Smooth muscle cell (in vitro differentiated cells): ENCODE measurements around the gene XIRP1. TPM values are rescaled to one million over a fixed set of nuclear protein-coding genes. Genes with fewer than 3 reads are reported as not detected.

Source experiments
- DNase-seq: peaks from one replicate; lab custom pipeline; 2025; ENCODE audit not compliant: unreplicated experiment; lab: John Stamatoyannopoulos, UW
- H2AFZ ChIP-seq: fragments of 200-600 bp; sonication (generic); 2 replicates; pipeline ENCODE4 v1.6.0; 2016; ENCODE audit warnings: antibody characterized with exemption, low read depth, mild to moderate bottlenecking
- H3F3A ChIP-seq: fragments of 200-600 bp; sonication (generic); 2 replicates; pipeline ENCODE4 v1.6.0; 2017; ENCODE audit warnings: antibody characterized with exemption, low read depth
- H3K27ac ChIP-seq: fragments of 200-600 bp; sonication (generic); 2 replicates; pipeline ENCODE4 v1.5.1; 2016; ENCODE audit warnings: low read depth, mild to moderate bottlenecking
- H3K27me3 ChIP-seq: fragments of 200-600 bp; sonication (generic); 2 replicates; pipeline ENCODE4 v1.6.1; 2016; ENCODE audit warnings: low read depth, mild to moderate bottlenecking
- H3K36me3 ChIP-seq: fragments of 200-600 bp; sonication (generic); 2 replicates; pipeline ENCODE4 v1.5.1; 2016; ENCODE audit warnings: low read depth
- H3K4me1 ChIP-seq: fragments of 200-600 bp; sonication (generic); 2 replicates; pipeline ENCODE4 v1.5.1; 2016; ENCODE audit warnings: low read depth
- H3K4me2 ChIP-seq: fragments of 200-600 bp; sonication (generic); 2 replicates; pipeline ENCODE4 v1.6.0; 2016; ENCODE audit warnings: mild to moderate bottlenecking
- H3K4me3 ChIP-seq: fragments of 200-600 bp; sonication (generic); 2 replicates; pipeline ENCODE4 v1.5.1; 2016; ENCODE audit warnings: mild to moderate bottlenecking
- H3K79me2 ChIP-seq: fragments of 200-600 bp; sonication (generic); 2 replicates; pipeline ENCODE4 v1.6.0; 2016; ENCODE audit warnings: low read depth, mild to moderate bottlenecking
- H3K9ac ChIP-seq: fragments of 200-600 bp; sonication (generic); 2 replicates; pipeline ENCODE4 v1.6.0; 2016; ENCODE audit warnings: low read depth
- H3K9me3 ChIP-seq: fragments of 200-600 bp; sonication (generic); replicated peaks from 2 replicates; pipeline ENCODE4 v1.5.1; 2016; ENCODE audit warnings: low read depth
- H4K20me1 ChIP-seq: fragments of 200-600 bp; sonication (generic); 2 replicates; pipeline ENCODE4 v1.6.0; 2016; ENCODE audit warnings: low read depth
- CTCF ChIP-seq: fragments of 200-600 bp; sonication (generic); IDR thresholded peaks from 2 replicates; pipeline ENCODE4 v1.5.1; 2017; ENCODE audit warnings: borderline replicate concordance, mild to moderate bottlenecking, antibody characterized with exemption; ENCODE audit not compliant: insufficient read depth, poor library complexity, severe bottlenecking
- WGBS: methylation state at CpG from one replicate; pipeline ENCODE4 v1.1.7; 2016; ENCODE audit warnings: low lambda C conversion rate; 5-methylcytosine and 5-hydroxymethylcytosine counted together
- polyA plus RNA-seq: library from polyadenylated mRNA; unstranded; fragments of >200 nt; fragmentation: Nextera tagmentation; extraction: Ambion mirVana; gene quantifications from 2 replicates; pipeline ENCODE4 v1.2.1, GENCODE V29; 2016
- total RNA-seq: library from RNA; depleted of rRNA; stranded (reverse); fragments of >200 nt; gene quantifications from 2 replicates; pipeline ENCODE4 v1.2.3, GENCODE V29; 2014

XIRP1 gene
- total and polyA plus RNA-seq, 2 experiments from 2014 or later: 0.13 to 0.75 TPM

GRCh38 chr3:39144748-39145380 lies 47.5 kb downstream of the XIRP1 start:
- WGBS: 97% methylated on average over 21 of the region's 23 CpGs
- H3K27me3 ChIP-seq: no peaks in the 10 kb centered on the region
- H3K9ac ChIP-seq: no peak overlapping the region
- peaks cover 82% of the 10 kb centered on the region for H3K79me2 ChIP-seq
- H3K4me1 ChIP-seq: peaks cover 31% of the 10 kb centered on the region
- H3K36me3 ChIP-seq: peaks cover 22% of the 10 kb centered on the region
- no peak for DNase-seq
- peaks cover 65% of the 10 kb centered on the region for H3F3A ChIP-seq
- no peak overlapping the region for H3K4me2 ChIP-seq
- TF ChIP-seq CTCF: no peak
- H2AFZ ChIP-seq: no peak overlapping the region
- H4K20me1 ChIP-seq: peaks cover 100% of the 10 kb centered on the region
- H3K9me3 ChIP-seq: no peaks in the 10 kb centered on the region
- peak overlapping the region; percentile 97 for H3K27ac ChIP-seq
- H3K4me3 ChIP-seq: no peak overlapping the region

DNA sequence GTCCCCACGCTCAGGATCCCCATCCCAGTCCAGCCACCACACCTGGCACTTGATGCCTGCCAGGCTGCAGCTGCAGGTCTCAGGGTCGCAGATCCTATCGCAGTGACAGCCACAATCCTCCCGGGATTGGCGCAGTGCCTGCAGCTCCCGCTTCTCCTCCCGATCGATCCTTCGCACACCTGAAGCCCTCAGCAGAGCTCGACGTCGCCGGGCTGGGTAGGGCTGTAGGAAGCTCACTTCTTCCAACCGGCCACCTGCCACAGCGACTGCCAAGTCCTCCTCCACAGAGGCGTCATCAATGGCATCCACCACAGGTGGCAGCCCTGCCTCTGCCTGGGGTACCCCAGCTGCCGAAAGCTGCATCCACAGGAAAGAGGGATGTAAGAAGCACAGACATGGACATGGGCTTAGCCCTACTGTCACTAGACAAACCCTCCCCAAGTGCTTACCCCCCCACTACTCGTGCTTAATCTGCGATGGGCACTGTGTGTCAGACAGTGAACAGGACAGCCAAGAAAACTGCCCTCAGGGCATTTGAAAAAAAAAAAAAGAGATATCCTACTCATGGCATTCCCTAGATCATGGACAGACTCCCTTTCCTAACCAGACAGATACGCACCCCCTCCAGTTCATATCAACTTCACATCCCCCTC lies 48.2 kb downstream of the XIRP1 start:
- DNase-seq: no peak
- peaks cover 76% of the 10 kb centered on the region for H3K79me2 ChIP-seq
- 94% methylated on average over 20 of the region's 20 CpGs for WGBS
- peaks cover 100% of the 10 kb centered on the region for H4K20me1 ChIP-seq
- H3K27ac ChIP-seq: no peak overlapping the region
- H3K9me3 ChIP-seq: no peaks in the 10 kb centered on the region
- no peak overlapping the region for H3K4me3 ChIP-seq
- no peaks in the 10 kb centered on the region for H3K27me3 ChIP-seq
- H3K36me3 ChIP-seq: peaks cover 22% of the 10 kb centered on the region
- peaks cover 67% of the 10 kb centered on the region for H3F3A ChIP-seq
- no peak overlapping the region for H2AFZ ChIP-seq
- H3K4me1 ChIP-seq: peaks cover 26% of the 10 kb centered on the region
- no peak overlapping the region for H3K9ac ChIP-seq
- H3K4me2 ChIP-seq: no peak overlapping the region
- no peak for TF ChIP-seq CTCF

GRCh38 chr3:39143051-39143885 lies 49.1 kb downstream of the XIRP1 start:
- peaks cover 22% of the 10 kb centered on the region for H3K36me3 ChIP-seq
- H3K79me2 ChIP-seq: peaks cover 67% of the 10 kb centered on the region
- no peak for DNase-seq
- 88% methylated on average over 14 of the region's 14 CpGs for WGBS
- peaks cover 100% of the 10 kb centered on the region for H4K20me1 ChIP-seq
- H3K27me3 ChIP-seq: no peaks in the 10 kb centered on the region
- H3F3A ChIP-seq: peaks cover 63% of the 10 kb centered on the region
- no peak overlapping the region for H3K4me3 ChIP-seq
- peak overlapping the region; percentile 74 for H3K27ac ChIP-seq
- no peaks in the 10 kb centered on the region for H3K9me3 ChIP-seq
- H3K4me2 ChIP-seq: no peak overlapping the region
- H3K4me1 ChIP-seq: peaks cover 22% of the 10 kb centered on the region
- no peak overlapping the region for H2AFZ ChIP-seq
- no peak overlapping the region for H3K9ac ChIP-seq
- no peak for TF ChIP-seq CTCF
